GM13976 (cell line): ENCODE data around the gene PIK3C2G.

Source experiments
- DNase-seq: peaks from one replicate; pipeline ENCODE4 v3.0.0; 2012; ENCODE audit warnings: low spot score
- in situ Hi-C: fragments of 300-500 bp; cut with MboI; formaldehyde crosslinking; loops from one replicate; pipeline ENCODE4 v1.12.0; 2022; ENCODE audit warnings: low sequenced_read_pairs, mixed read lengths, inconsistent platforms; ENCODE audit not compliant: unreplicated experiment
- TF ChIP-seq, protein P1 (sequence below): IDR thresholded peaks from 2 replicates; pipeline ENCODE4 v1.5.1; 2012; ENCODE audit warnings: borderline replicate concordance, mild to moderate bottlenecking; ENCODE audit not compliant: insufficient read depth; ENCODE audit errors: extremely low read depth, missing control alignments, control extremely low read depth

PIK3C2G gene

DNA sequence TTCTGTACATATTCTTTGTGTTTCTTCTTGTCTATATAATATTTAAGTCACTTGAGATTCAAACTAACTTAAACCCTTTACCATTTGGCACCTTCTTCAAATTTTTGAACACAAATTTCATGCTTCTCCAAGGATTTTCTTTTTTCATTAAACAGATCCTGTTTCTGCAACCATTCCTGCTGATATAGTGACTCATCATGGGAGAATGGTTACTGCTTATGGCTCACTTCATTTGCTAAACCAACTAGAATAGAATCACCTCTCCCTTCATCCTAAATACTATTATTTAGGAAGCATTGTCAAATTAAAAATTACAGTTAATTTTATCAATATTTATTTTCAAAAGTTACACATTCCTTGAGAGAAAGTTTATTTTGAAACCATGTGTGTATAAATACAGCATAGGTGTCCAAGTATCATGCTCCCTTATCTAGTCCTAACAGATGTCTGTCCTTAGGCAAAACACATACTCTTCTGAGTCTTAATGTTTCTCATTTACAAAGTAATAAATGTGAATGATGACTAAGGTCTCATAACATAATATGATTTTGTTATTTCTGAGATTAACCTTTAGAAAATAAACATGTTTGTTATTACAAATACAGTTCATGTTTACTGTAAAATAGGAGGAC lies 435.8 kb downstream of the PIK3C2G start:
- no peak for DNase-seq
- in situ Hi-C loops: no loop called here
- TF ChIP-seq, protein P1, sequence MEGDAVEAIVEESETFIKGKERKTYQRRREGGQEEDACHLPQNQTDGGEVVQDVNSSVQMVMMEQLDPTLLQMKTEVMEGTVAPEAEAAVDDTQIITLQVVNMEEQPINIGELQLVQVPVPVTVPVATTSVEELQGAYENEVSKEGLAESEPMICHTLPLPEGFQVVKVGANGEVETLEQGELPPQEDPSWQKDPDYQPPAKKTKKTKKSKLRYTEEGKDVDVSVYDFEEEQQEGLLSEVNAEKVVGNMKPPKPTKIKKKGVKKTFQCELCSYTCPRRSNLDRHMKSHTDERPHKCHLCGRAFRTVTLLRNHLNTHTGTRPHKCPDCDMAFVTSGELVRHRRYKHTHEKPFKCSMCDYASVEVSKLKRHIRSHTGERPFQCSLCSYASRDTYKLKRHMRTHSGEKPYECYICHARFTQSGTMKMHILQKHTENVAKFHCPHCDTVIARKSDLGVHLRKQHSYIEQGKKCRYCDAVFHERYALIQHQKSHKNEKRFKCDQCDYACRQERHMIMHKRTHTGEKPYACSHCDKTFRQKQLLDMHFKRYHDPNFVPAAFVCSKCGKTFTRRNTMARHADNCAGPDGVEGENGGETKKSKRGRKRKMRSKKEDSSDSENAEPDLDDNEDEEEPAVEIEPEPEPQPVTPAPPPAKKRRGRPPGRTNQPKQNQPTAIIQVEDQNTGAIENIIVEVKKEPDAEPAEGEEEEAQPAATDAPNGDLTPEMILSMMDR: no peak
